ENCODE results near the gene ADGRG6.

ADGRG6 gene

GRCh38 chr6:142470421-142470820 is 168.6 kb downstream of the ADGRG6 start:
- no peak for DNase-seq (ENCODE audit: low read depth, low spot score)
- no peak overlapping the region for H3K4me3 ChIP-seq (ENCODE audit: insufficient read length, low read depth)
- H3K9ac ChIP-seq (ENCODE audit: insufficient read length, low read depth): no peak overlapping the region
- no peaks in the 10 kb centered on the region for H3K9me3 ChIP-seq (ENCODE audit: insufficient read depth, low read length)
- H3K36me3 ChIP-seq (ENCODE audit: insufficient read depth, insufficient read length, low read length): no peaks in the 10 kb centered on the region
- no peaks in the 10 kb centered on the region for H3K4me1 ChIP-seq (ENCODE audit: insufficient read depth, insufficient read length)
- H3K27me3 ChIP-seq (ENCODE audit: insufficient read depth, insufficient read length): no peaks in the 10 kb centered on the region
- TF ChIP-seq SUZ12 (IDR thresholded peaks at IDR 0.05; ENCODE audit: extremely low read depth, insufficient read depth, insufficient read length): no peak
- no peak for TF ChIP-seq ZNF274 (IDR thresholded peaks at IDR 0.05; ENCODE audit: low read depth, low read length)
- no peak for TF ChIP-seq YY1 (IDR thresholded peaks at IDR 0.05; ENCODE audit: insufficient read depth, insufficient read length)

- H3K4me3 ChIP-seq (ENCODE audit: insufficient read length, low read depth): no peak overlapping the region
- no peaks in the 10 kb centered on the region for H3K36me3 ChIP-seq (ENCODE audit: insufficient read depth, insufficient read length, low read length)
- no peaks in the 10 kb centered on the region for H3K27me3 ChIP-seq (ENCODE audit: insufficient read depth, insufficient read length)
- no peaks in the 10 kb centered on the region for H3K9me3 ChIP-seq (ENCODE audit: insufficient read depth, low read length)
- no peaks in the 10 kb centered on the region for H3K4me1 ChIP-seq (ENCODE audit: insufficient read depth, insufficient read length)
- TF ChIP-seq YY1 (IDR thresholded peaks at IDR 0.05; ENCODE audit: insufficient read depth, insufficient read length) (no peak), SUZ12 (IDR thresholded peaks at IDR 0.05; ENCODE audit: extremely low read depth, insufficient read depth, insufficient read length) (no peak), ZNF274 (IDR thresholded peaks at IDR 0.05; ENCODE audit: low read depth, low read length) (no peak)
- no peak overlapping the region for H3K9ac ChIP-seq (ENCODE audit: insufficient read length, low read depth)
- peak; percentile 49 for DNase-seq (ENCODE audit: low read depth, low spot score)
Measured at GRCh38 chr6:142474531-142475289, 172.9 kb downstream of the ADGRG6 start.

DNA sequence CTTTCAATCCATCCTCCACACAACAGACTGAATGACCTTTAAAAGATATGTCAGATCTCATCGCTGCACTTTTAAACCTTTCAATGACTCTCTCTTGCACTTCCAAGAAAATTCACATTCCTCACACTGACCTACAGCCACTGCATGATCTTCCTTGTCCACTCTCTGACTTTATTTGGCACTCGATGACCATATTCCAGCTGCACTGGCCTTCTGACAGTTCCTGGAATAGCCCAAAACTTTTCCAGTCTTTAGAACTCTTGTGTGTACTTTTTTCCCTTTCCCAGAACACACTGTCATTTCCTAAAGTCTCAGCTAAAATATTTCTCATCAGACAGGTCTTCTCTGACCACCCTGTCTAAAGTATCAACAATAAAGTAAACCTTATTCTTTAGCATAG is 174.6 kb downstream of the ADGRG6 start:
- no peak overlapping the region for H3K9ac ChIP-seq (ENCODE audit: insufficient read length, low read depth)
- no peak for TF ChIP-seq ZNF274 (IDR thresholded peaks at IDR 0.05; ENCODE audit: low read depth, low read length)
- TF ChIP-seq YY1 (IDR thresholded peaks at IDR 0.05; ENCODE audit: insufficient read depth, insufficient read length): no peak
- no peak for TF ChIP-seq SUZ12 (IDR thresholded peaks at IDR 0.05; ENCODE audit: extremely low read depth, insufficient read depth, insufficient read length)
- no peaks in the 10 kb centered on the region for H3K9me3 ChIP-seq (ENCODE audit: insufficient read depth, low read length)
- no peak for DNase-seq (ENCODE audit: low read depth, low spot score)
- H3K36me3 ChIP-seq (ENCODE audit: insufficient read depth, insufficient read length, low read length): no peaks in the 10 kb centered on the region
- no peaks in the 10 kb centered on the region for H3K27me3 ChIP-seq (ENCODE audit: insufficient read depth, insufficient read length)
- H3K4me3 ChIP-seq (ENCODE audit: insufficient read length, low read depth): no peak overlapping the region
- no peaks in the 10 kb centered on the region for H3K4me1 ChIP-seq (ENCODE audit: insufficient read depth, insufficient read length)

GRCh38 chr6:142478117-142478516 is 176.3 kb downstream of the ADGRG6 start:
- Histone ChIP-seq H3K27me3 (ENCODE audit: insufficient read depth, insufficient read length) (no peaks in the 10 kb centered on the region), H3K9me3 (ENCODE audit: insufficient read depth, low read length) (no peaks in the 10 kb centered on the region), H3K4me3 (ENCODE audit: insufficient read length, low read depth) (no peak overlapping the region), H3K36me3 (ENCODE audit: insufficient read depth, insufficient read length, low read length) (no peaks in the 10 kb centered on the region), H3K4me1 (ENCODE audit: insufficient read depth, insufficient read length) (no peaks in the 10 kb centered on the region), H3K9ac (ENCODE audit: insufficient read length, low read depth) (no peak overlapping the region)
- peak; percentile 6 for DNase-seq (ENCODE audit: low read depth, low spot score)
- TF ChIP-seq YY1 (IDR thresholded peaks at IDR 0.05; ENCODE audit: insufficient read depth, insufficient read length) (no peak), SUZ12 (IDR thresholded peaks at IDR 0.05; ENCODE audit: extremely low read depth, insufficient read depth, insufficient read length) (no peak), ZNF274 (IDR thresholded peaks at IDR 0.05; ENCODE audit: low read depth, low read length) (no peak)

GRCh38 chr6:142481466-142481865 is 179.7 kb downstream of the ADGRG6 start:
- no peaks in the 10 kb centered on the region for H3K27me3 ChIP-seq (ENCODE audit: insufficient read depth, insufficient read length)
- TF ChIP-seq SUZ12 (IDR thresholded peaks at IDR 0.05; ENCODE audit: extremely low read depth, insufficient read depth, insufficient read length): no peak
- no peak for TF ChIP-seq ZNF274 (IDR thresholded peaks at IDR 0.05; ENCODE audit: low read depth, low read length)
- no peak for TF ChIP-seq YY1 (IDR thresholded peaks at IDR 0.05; ENCODE audit: insufficient read depth, insufficient read length)
- DNase-seq (ENCODE audit: low read depth, low spot score): no peak
- no peaks in the 10 kb centered on the region for H3K36me3 ChIP-seq (ENCODE audit: insufficient read depth, insufficient read length, low read length)
- H3K4me1 ChIP-seq (ENCODE audit: insufficient read depth, insufficient read length): no peaks in the 10 kb centered on the region
- H3K9me3 ChIP-seq (ENCODE audit: insufficient read depth, low read length): no peaks in the 10 kb centered on the region
- H3K4me3 ChIP-seq (ENCODE audit: insufficient read length, low read depth): no peak overlapping the region
- no peak overlapping the region for H3K9ac ChIP-seq (ENCODE audit: insufficient read length, low read depth)

DNA sequence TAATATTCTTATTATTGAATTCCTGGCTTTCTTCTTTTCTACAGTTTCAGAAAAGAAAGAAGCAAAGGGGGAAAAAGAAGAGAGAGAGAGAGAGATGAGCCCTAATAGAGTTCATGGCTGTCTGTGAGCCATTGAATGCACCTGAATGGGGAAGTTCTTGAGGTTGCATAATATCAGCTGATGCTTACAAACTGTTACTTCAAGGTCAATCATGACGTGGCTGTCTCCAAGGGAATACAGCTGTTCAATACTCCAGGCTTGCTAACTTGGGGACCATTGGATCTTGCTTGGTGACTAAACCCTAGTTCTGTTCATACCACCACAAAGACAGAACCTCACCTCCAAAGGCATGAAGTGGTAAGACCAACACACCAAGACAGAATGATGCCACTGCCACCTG is 180.4 kb downstream of the ADGRG6 start:
- no peak overlapping the region for H3K9ac ChIP-seq (ENCODE audit: insufficient read length, low read depth)
- no peak for DNase-seq (ENCODE audit: low read depth, low spot score)
- H3K36me3 ChIP-seq (ENCODE audit: insufficient read depth, insufficient read length, low read length): no peaks in the 10 kb centered on the region
- no peak overlapping the region for H3K4me3 ChIP-seq (ENCODE audit: insufficient read length, low read depth)
- no peaks in the 10 kb centered on the region for H3K9me3 ChIP-seq (ENCODE audit: insufficient read depth, low read length)
- no peaks in the 10 kb centered on the region for H3K4me1 ChIP-seq (ENCODE audit: insufficient read depth, insufficient read length)
- TF ChIP-seq SUZ12 (IDR thresholded peaks at IDR 0.05; ENCODE audit: extremely low read depth, insufficient read depth, insufficient read length) (no peak), ZNF274 (IDR thresholded peaks at IDR 0.05; ENCODE audit: low read depth, low read length) (no peak), YY1 (IDR thresholded peaks at IDR 0.05; ENCODE audit: insufficient read depth, insufficient read length) (no peak)
- H3K27me3 ChIP-seq (ENCODE audit: insufficient read depth, insufficient read length): no peaks in the 10 kb centered on the region

DNA sequence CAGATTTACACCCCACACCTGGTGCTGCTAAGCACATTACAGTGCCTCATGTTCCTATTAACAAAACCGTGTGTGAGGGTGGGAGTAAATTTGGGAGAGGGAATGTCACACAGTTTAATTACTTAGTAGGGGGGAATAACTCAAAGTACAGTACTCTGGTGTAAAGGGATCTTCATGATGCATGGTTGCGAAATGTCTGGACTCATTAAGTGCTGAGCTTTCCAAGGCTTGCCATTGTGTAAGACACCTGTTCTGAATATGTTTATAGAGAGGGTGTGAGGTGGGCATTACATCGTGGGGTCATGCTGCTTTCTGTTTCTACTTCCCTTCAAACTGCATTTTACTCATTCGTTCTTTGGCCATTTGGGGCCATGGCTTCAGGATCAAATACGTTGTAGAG is 181.2 kb downstream of the ADGRG6 start:
- DNase-seq (ENCODE audit: low read depth, low spot score): no peak
- H3K9ac ChIP-seq (ENCODE audit: insufficient read length, low read depth): no peak overlapping the region
- H3K36me3 ChIP-seq (ENCODE audit: insufficient read depth, insufficient read length, low read length): no peaks in the 10 kb centered on the region
- TF ChIP-seq YY1 (IDR thresholded peaks at IDR 0.05; ENCODE audit: insufficient read depth, insufficient read length) (no peak), ZNF274 (IDR thresholded peaks at IDR 0.05; ENCODE audit: low read depth, low read length) (no peak), SUZ12 (IDR thresholded peaks at IDR 0.05; ENCODE audit: extremely low read depth, insufficient read depth, insufficient read length) (no peak)
- H3K4me1 ChIP-seq (ENCODE audit: insufficient read depth, insufficient read length): no peaks in the 10 kb centered on the region
- no peaks in the 10 kb centered on the region for H3K9me3 ChIP-seq (ENCODE audit: insufficient read depth, low read length)
- no peak overlapping the region for H3K4me3 ChIP-seq (ENCODE audit: insufficient read length, low read depth)
- H3K27me3 ChIP-seq (ENCODE audit: insufficient read depth, insufficient read length): no peaks in the 10 kb centered on the region

All from NT2/D1 (cell line).